NCI-H2171 (cell line): ENCODE data around the gene PTGFR.

ENCODE experiments used
- DNase-seq: peaks from one replicate; lab custom pipeline; 2025; lab: John Stamatoyannopoulos, UW

PTGFR gene, protein sequence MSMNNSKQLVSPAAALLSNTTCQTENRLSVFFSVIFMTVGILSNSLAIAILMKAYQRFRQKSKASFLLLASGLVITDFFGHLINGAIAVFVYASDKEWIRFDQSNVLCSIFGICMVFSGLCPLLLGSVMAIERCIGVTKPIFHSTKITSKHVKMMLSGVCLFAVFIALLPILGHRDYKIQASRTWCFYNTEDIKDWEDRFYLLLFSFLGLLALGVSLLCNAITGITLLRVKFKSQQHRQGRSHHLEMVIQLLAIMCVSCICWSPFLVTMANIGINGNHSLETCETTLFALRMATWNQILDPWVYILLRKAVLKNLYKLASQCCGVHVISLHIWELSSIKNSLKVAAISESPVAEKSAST

DNA sequence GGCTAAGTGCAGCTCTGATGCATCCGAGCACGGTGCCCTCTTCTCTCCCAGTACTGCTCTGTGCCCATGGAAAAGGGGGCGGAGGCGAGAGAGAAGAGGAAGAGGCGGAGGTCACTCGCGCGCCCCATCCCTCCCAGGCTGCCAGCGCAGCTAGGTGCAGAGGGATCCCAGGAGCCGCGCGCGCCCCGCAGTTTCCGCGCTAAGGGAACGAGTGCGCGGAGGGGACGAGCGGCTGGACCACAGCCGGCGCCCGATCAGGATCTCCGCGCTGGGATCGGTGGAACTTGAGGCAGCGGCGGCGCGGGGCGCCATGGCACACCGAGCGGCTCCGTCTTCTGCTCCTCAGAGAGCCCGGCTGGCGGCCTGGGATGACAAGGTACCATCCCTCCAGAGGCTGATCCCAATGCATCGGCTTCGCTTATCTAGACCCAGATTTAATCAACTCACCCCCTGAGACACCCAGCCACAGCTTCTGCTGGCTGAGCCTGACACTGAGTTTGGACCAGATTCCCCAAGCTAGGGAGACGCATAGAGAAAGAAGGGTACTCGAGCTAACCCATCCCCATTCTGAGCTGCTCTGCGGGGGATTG lies at the start of gene PTGFR:
Gene PTGFR, plus strand, starts transcription at position 114 of the 590 bp plus-strand sequence. CDS start 1,770 bp downstream, outside the sequence.
- DNase-seq: no peak

DNA sequence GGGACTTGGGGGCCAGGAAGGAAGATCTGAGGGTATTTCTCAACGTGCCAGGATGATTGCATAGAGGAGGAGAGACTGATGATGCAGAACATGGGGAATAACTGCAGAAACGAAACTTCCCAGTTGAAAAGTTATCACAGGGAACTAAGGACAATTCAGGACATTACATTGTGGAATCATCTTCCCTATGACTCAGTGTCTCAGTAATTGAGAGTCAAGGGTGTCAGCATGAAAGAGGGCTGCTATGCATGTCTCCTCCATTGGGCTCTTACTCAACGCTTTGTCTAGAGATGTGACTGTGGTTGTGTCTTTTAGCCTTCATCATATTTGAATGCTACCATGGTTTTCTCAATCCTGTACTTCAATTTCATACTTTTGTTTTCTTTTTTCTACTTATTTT lies 48.9 kb upstream of the PTGFR start:
- DNase-seq: no peak

DNA sequence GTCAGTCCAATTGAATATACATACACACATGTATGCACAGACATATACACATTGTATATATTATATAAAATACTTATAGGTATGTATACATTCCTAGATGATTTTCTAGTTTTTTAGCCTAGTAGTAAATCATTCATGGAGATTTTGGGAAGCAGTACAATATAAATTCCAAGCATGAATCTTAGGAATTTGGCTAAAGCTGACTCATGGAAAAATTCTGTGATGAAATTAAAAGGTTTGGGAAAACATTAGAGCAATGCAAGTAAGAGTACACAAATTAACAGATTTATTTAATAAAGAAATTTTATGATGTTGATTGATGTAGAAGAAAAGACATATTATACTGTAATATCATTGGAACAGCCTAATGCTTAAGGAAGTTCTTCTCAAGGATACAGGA lies 43.7 kb upstream of the PTGFR start:
- no peak for DNase-seq

DNA sequence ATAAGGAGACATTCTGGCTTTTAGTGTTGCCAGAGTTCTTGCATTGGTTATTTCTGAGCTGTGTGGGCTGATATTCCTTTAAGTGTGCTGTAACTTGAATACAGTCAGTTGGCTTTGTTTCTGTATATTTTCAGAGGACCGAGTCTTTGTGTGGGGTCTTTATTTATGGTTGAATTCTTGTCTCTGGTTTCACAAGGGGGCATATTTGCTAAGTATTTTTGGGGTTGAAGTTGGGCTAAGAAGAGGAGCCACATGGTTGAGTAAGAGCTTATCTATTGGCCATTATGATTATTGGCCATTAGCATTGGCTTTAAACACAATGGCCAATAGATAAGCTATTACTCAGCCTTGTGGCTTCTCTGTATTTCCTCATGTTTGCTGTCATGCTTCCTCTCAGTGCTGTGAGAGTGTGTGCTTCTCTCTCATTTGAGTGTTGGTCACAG lies 26.3 kb upstream of the PTGFR start:
- no peak for DNase-seq

DNA sequence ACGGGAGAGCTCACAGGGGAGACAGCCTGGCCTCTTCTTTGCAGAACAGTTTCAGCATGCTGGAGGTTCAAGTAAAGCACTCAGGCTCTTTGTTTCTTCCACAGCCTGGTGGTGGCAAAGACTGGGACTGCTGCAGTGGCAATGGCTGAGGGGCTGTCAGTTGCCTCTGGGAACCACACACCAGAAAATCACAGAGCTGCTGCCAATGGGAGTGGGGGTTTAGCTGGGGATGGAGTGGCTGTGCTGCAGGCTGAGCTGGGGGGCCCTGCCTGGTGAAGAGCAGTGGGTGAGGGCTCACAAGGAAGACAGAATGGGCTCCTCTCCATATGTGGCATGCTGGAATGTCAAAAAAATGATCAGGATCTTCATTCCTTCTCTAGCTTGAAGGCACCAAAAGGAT lies 25.6 kb upstream of the PTGFR start:
- DNase-seq: no peak

DNA sequence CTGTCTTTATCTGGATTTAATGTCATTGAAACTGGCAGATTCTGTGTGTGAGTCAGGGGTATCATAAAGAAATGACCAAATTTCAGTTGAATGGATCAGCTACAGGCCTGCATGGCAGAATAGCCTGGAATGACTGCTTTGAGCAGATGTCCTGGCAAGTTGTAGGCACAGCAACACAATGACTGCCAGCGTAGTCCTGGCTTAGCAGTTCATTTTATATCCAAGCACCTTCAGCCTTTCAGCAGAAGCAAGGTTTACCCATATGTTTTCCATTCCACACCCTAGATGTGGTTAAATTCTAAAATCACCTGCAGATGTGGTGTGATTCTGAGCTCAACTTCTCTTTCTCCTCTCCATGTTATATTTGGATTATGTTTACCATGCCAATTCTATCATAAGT lies 22.3 kb upstream of the PTGFR start:
- DNase-seq: no peak

DNA sequence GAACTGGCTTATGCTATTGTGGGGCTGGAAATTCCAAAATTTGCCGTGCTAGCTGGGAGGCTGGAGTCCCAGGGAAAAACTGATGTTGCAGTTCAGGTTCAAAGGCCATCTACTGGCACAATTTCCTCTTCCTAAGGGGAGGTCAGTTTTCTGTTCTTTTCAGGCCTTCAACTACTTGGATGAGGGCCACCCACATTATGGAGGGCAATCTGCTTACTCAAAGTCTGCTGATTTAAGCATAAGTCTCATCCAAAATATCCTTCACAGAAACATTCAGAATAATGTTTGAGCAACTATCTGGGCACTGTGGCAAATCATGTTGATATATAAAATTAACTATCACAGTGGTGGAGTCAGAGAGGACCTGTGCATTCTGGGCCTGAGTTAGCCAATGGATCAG lies 21.2 kb upstream of the PTGFR start:
- no peak for DNase-seq

DNA sequence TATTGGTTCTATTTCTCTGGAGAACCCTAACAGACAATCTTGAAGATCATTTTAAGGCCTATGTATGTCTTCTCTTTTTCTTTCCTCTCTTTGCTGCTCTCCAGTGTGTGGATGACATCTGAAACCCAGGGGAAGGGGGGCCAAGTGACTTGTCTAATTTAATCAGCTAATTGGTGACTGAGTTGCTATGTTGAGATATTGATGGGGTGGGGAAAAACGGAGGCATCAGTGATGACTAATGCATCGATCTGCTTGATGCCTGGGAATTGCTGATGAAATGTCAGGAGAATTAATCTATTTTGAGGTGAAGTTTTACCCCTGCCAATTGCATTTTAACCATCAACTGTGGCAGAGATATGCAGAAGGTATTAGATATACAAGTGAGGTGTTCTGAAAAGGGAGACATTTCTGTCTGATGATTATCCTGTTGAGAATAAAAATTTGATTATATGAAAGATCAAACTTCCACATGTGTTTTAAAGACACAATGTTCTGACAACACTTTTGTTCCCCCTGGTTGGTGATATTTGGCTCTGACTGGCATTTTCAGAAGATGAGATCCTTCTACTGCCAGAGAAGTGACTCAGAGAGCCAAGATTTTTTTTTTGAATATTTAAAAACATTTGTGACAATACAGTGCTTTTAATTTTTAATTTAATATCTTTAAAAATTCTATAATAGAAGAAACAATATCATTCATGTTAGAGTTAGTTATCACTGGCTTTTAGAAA lies 18.7 kb upstream of the PTGFR start:
- no peak for DNase-seq

DNA sequence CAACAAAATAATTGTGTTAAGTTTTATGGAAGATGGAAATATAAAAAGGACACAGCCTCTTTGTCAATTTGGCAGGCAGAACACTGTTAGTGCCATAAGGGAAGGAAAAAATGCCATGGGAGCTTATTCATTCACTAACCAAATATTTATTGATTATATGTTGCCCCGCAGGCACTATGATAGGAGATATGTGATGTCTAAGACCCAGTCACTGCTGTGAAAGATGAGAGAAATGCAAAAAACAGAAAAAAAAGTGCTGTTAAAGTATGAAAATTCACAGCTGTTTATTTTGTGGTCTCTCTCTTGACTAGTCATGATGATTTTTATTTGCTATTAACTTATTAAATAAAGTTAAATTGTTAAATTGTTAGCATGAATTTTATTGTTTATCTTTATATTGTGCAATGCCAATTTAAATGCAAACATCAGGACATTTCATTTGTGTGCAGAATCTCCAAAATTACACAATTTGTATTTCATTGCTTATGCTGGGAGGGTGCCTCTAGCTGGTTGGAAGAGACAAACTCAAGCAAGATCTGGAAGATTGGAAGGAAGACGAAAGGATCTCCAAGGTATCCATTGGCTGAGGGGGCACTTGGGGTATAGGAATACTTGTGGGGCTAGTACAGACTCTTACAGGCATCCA lies 17.8 kb upstream of the PTGFR start:
- DNase-seq: no peak

DNA sequence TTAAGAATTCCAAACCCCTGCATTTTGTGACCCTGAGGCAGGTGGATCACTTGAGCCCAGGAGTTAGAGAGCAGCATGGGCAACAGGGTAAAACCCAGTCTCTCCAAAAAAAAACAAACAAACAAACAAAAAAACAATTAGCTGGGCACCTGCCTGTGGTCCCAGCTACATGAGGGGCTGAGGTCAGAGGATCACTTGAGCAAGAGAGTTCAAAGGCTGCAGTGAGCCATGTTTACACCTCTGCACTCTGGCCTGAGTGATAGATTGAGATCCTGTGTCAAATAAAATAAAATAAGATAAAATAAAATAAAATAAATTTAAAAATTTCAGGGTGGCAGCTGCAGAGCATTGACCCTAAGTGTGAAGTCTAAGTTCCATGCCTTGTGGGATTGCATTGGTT lies 16.7 kb upstream of the PTGFR start:
- no peak for DNase-seq

DNA sequence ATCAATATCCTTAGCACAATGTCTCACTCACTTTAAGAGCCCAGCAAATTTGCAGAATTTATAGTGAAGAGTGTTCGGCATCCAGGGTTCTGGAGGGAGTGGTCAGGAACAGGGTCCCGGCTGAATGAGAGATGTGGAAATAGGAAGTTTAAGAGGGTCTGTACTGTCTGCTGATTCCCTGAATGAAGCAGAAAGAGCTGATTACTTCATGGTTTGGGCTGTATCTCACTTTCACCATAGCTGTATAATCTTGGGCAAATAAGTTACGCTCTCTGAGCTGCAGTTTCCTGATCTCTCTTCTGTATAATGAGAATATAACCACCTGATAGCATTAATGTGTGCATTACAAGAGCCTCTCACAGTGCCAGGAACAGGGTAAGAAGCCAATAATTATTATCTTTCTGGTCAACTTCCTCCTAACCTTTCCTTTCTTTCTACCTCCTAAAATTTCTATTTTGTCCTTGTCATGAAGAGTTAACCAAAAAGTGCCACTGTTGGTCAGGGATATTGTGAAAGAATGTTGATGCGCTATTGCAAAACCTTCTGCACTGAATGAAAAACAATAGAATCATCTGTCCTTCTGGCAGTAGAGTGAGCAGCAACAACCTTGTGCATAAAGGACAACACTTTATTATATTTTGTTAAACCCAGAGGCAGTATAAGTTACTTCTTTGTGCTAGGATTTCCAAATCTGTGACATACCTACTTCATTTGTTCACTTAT lies 14.7 kb upstream of the PTGFR start:
- no peak for DNase-seq

DNA sequence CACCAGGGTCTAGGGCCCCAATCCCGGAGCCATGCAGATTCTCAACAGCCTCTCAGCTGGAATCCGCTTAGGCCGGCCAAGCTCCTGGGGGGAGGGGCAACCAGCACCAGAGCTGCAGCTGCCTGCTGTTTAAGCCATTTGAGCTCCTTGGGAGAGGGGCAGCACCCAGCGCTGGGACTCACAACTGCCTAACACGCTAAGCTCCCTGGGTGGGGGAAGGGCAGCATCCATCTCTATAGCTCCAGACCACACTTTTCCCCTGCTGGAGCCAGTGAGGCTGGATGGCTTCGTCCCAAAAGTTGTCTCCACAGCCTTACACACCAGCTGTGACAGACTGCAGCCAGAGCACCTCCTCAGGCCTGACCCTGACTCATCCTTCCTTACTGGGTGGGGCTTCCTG lies 6.9 kb upstream of the PTGFR start:
- no peak for DNase-seq

DNA sequence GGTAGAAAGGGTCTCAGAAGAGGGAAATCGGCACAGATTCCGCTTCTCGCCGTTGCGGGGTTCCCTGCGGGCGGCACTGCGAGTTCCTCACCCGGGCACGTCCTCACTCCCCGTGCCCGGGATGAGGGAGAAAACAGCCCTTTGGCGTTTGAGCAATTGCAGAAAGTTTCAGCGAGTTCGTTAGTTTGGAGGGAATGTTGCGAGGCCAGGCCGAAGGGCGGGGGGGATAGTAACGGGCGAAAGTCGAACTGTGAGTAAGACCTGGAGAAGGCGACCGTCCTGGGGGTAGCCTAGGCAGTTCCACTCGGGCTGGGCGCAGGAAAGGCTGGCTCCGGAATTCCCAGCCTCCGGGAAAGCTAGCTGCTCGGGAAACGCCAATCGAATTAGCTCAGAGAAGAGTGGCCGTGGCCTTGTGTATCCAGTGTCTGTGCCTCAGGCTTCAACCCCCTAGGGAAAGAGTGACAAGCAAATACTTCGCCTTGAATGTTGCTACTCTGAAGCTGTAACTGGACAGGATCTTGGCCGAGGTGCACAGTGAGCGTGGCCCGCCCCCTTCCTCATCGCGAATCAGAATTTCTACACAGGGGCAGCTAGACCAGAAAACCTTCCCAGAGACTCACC lies 787 bp downstream of the PTGFR start:
- DNase-seq: no peak

DNA sequence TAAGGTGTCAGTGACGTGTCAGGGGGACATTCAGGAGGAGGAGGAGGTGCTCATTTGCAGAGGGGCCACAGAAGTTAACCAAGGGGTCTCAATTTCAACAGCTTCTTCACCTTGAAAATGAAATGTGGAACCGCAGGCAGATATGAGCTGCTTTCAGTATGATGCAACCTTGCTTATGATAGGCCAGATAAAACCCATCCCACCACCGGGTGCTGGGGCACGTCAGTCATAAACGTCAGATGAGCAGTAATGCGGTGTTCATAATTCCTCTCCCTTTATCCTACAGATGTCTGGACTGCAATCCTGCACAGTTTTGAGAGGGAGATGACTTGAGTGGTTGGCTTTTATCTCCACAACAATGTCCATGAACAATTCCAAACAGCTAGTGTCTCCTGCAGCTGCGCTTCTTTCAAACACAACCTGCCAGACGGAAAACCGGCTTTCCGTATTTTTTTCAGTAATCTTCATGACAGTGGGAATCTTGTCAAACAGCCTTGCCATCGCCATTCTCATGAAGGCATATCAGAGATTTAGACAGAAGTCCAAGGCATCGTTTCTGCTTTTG lies 1.7 kb downstream of the PTGFR start:
- no peak for DNase-seq

DNA sequence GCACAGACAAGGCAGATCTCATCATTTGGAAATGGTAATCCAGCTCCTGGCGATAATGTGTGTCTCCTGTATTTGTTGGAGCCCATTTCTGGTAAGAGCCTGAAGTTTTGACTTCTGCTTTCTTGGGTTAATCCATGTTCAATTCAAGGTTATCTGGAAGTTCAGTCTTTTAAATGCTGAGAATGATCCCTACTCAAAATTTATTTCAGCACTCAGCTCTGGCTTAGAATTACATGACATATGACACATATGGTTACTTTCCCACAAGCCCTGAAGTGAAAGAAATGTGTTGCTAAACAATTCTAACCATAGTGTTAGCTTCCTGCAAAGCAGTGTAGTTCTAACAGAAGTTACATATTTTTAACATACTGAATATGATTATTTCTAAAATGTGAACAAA lies 2.7 kb downstream of the PTGFR start:
- DNase-seq: no peak

DNA sequence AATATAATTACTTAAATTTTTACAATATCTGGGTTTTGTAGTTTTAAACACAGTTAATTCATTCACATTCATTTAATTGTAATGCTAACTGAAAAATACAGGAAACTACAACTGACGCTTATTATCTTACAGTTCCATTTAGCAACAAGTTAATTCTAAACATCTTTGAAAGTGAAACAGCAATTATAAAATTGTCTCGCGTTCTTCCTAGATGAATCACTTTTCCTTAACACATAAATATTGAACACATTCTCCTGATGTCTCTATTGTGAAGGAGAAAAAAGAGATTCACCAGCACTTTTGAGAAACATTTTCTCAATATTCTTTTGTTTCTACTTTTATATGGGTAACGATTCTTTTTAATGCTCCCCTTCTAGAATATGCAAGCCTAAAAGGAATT lies 6.4 kb downstream of the PTGFR start:
- DNase-seq: no peak

DNA sequence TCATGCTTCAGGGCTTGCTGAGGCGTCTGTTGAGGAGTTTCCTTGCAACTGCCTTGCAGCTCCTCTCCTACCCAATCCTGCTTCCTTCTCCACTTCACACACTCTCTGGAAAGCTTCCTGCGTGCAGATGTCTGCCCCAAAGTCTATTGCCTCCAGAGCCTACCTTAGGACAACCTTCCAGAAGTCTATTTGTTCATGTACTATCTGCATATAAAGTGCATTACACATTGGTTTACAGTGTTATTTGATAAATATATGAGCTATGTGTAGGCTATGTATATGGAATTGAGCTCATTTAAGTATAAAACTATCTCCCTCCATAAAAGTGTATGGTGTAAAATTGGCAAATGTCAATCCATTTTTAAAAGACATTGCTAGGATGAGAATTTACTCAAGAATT lies 9.8 kb downstream of the PTGFR start:
- DNase-seq: no peak

DNA sequence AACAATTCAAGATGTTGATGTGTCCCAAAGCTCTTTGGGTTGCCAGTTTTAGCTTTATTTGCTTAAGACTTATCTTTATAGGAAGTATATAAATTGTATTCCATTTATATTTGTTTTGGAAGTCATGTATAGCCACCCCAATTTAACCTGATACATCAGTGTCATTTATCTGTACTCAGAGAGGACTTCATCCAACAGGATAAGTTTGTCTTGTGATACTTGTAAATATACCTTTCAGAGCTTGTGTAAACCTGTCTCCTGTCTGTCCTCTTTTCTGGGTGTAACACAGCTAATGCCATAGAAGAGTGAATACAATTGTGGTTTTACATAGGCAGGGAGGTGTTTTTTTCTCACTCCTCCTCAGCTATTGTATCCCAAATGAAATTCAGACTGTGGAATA lies 10.4 kb downstream of the PTGFR start:
- DNase-seq: no peak

DNA sequence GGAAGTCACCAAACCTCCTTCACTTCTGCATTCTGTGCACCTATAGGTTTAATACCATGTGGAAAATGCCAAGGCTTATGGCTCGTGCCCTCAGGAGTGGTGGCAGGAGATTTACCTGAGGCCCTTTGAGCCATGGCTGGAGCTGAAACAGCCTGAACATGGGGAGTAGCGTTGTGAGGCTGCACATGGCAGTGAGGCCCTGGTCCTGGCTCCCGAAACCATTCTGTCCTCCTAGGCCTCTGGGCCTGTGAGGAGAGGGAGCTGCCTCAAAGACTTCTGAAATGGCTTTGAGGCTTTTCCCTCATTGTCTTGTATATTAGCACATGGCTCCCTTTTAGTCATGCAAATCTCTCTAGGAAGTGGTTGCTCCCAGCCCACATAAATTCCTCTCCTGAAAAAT lies 20.6 kb downstream of the PTGFR start:
- no peak for DNase-seq

DNA sequence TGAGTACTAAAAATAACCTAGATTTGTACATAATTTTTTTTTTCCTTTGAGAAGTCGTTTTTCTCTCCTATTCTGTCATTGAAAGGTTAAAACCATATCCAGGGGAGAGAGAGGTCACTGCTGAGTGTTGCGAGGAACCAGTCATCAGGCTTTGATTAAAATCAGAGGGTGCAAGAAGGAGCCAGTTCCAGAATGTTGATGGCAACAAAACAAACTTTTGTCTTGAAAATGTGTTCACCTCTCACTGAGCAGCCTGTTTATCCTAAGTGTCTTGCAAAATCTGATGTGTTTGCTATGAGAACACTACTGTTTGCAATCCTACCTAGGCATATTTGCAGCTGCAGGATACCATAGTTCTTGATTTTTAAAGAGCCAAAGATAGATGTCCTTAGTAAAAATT lies 25.9 kb downstream of the PTGFR start:
- DNase-seq: no peak

DNA sequence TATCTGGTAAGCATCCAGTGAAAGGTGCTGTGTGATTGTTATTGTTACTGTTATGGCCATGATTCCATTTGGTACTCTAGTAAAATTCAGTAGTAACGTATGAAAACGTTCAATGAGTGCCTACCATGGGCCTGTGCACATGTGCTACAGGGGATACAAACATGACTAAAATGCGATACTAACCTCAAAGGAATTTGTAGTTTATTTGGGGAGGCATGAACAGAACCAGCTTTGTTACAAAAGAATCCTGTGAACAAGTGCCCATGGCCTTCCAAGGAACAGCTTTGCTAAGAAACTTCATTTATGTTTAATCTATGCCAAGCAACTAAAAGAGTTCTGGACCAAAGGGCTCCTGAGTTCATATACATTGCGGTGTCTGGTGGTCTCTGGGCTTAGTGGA lies 28.7 kb downstream of the PTGFR start:
- no peak for DNase-seq
